Measurements from ENCODE around the gene PLAAT3. TPM values are rescaled to one million over a fixed set of nuclear protein-coding genes. Genes with fewer than 3 reads are reported as not detected.

Gene PLAAT3
- total RNA-seq, 1 experiment from 2014 or later: 0.69 TPM

DNA sequence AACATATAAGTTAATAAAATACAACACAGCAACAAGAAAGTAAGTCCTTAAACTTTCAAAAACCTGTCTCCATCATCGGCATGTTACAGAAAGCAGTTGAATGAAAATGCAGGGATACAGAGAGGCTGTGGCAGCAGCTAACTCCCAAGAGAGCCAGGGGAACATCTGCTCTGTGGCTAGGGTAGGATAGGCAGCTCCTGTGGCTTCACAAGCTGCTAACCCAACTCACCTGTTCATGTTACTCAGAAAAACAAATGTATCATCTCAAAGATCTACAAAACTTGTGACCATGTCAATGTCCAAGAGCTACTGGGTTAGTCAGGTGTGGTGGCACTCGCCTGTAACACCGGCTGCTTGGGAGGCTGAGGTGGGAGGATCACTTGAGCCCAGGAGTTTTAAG, 15.2 kb upstream of the PLAAT3 start:
- TF ChIP-seq EZH2 (IDR thresholded peaks at IDR 0.05; ENCODE audit: borderline replicate concordance, low read depth, low read length, poor library complexity, severe bottlenecking): no peak
- TF ChIP-seq, protein P1, sequence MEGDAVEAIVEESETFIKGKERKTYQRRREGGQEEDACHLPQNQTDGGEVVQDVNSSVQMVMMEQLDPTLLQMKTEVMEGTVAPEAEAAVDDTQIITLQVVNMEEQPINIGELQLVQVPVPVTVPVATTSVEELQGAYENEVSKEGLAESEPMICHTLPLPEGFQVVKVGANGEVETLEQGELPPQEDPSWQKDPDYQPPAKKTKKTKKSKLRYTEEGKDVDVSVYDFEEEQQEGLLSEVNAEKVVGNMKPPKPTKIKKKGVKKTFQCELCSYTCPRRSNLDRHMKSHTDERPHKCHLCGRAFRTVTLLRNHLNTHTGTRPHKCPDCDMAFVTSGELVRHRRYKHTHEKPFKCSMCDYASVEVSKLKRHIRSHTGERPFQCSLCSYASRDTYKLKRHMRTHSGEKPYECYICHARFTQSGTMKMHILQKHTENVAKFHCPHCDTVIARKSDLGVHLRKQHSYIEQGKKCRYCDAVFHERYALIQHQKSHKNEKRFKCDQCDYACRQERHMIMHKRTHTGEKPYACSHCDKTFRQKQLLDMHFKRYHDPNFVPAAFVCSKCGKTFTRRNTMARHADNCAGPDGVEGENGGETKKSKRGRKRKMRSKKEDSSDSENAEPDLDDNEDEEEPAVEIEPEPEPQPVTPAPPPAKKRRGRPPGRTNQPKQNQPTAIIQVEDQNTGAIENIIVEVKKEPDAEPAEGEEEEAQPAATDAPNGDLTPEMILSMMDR (conservative IDR thresholded peaks at IDR 0.05; ENCODE audit: low read depth, low read length): no peak
- ChIA-PET POLR2A (ENCODE audit: low non-redundant PET) (interaction anchor here (0.5 to 0.6 kb wide), 2 partner anchors 20 to 26 kb away, joined by 6 read pairs; no protein-coding TSS in a partner anchor), CTCF (interaction anchor here (0.6 to 0.7 kb wide), 2 partner anchors 11 to 151 kb away, joined by 3 to 9 read pairs; no protein-coding TSS in a partner anchor)
- intact Hi-C loops (cut with micrococcal nuclease; ENCODE audit: unreplicated experiment): no loop called here
- no peaks in the 10 kb centered on the region for H3K4me1 ChIP-seq (ENCODE audit: insufficient read depth, low read length, poor library complexity, severe bottlenecking)
- no peaks in the 10 kb centered on the region for H3K9me3 ChIP-seq (ENCODE audit: low read depth, low read length, poor library complexity, severe bottlenecking)
- no peak overlapping the region for H3K4me3 ChIP-seq (ENCODE audit: low read depth, low read length, poor library complexity, severe bottlenecking)
- H3K36me3 ChIP-seq (ENCODE audit: insufficient read depth, low read length, poor library complexity, severe bottlenecking): peaks cover 49% of the 10 kb centered on the region
- DNase-seq (ENCODE audit: low spot score): no peak
- no peak overlapping the region for H3K27ac ChIP-seq (ENCODE audit: low read depth, low read length, poor library complexity, severe bottlenecking)
- no peaks in the 10 kb centered on the region for H3K27me3 ChIP-seq (replicated peaks; ENCODE audit: insufficient read depth, low read depth, low read length, poor library complexity)
- no TSS peak for BruUV-seq (replicated peaks)

DNA sequence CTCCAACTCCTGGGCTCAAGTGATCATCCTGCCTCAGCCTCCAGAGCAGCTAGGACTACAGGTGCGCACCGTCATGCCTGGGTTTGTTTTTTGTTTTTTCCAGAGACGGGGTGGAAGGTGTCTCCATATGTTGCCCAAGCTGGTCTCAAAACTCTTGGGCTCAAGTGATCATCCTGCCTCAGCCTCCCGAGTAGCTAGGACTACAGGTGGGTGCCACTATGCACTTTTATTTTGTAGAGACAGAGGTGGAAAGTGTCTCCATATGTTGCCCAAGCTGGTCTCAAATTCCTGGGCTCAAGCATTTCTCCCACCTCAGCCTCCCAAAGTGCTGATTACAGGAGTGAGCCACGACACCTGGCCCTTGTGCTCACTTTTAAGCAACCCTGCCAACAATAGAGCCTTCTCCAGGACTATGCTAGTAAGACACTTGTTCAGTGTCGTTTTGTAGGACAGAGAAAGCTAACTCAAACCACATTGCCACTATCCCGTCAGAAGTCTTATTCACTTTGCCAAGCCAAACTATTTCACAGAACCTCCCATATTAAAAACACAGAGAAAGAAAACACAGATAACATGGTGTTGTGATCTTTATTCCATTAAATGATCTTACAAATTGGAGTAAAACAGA, 9.4 kb upstream of the PLAAT3 start:
- no peaks in the 10 kb centered on the region for H3K36me3 ChIP-seq (ENCODE audit: insufficient read depth, low read length, poor library complexity, severe bottlenecking)
- ChIA-PET CTCF (no interaction called here), POLR2A (ENCODE audit: low non-redundant PET) (interaction anchor here (0.6 kb wide), 1 partner anchor 92 kb away, joined by 3 read pairs; no protein-coding TSS in a partner anchor)
- H3K27me3 ChIP-seq (replicated peaks; ENCODE audit: insufficient read depth, low read depth, low read length, poor library complexity): no peaks in the 10 kb centered on the region
- H3K9me3 ChIP-seq (ENCODE audit: low read depth, low read length, poor library complexity, severe bottlenecking): no peaks in the 10 kb centered on the region
- BruUV-seq (replicated peaks): no TSS peak
- TF ChIP-seq, protein P1 (conservative IDR thresholded peaks at IDR 0.05; ENCODE audit: low read depth, low read length): no peak
- TF ChIP-seq EZH2 (IDR thresholded peaks at IDR 0.05; ENCODE audit: borderline replicate concordance, low read depth, low read length, poor library complexity, severe bottlenecking): no peak
- no peak overlapping the region for H3K4me3 ChIP-seq (ENCODE audit: low read depth, low read length, poor library complexity, severe bottlenecking)
- no peaks in the 10 kb centered on the region for H3K4me1 ChIP-seq (ENCODE audit: insufficient read depth, low read length, poor library complexity, severe bottlenecking)
- no peak for DNase-seq (ENCODE audit: low spot score)
- no peak overlapping the region for H3K27ac ChIP-seq (ENCODE audit: low read depth, low read length, poor library complexity, severe bottlenecking)
- intact Hi-C loops (cut with micrococcal nuclease; ENCODE audit: unreplicated experiment): no loop called here

DNA sequence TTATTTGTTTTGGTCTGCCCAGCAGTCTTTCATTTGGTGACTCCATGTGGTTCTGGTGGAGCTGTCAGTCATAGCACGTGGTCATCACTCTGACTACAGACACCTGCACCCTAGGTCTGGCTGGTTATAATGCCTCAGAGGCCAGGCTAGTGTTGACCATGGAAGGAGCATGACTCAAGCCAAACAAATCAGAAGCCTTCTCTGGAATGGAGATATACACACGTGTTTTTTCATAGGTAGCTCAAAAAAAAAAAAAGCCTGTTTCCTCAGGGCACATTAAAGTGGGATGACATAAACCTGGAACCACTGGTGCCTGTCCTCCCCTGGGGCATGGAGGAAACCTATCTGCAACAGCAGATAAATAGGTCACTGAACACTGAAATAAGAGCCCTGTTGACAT, 8.1 kb upstream of the PLAAT3 start:
- POLR2A ChIA-PET (ENCODE audit: low non-redundant PET): interaction anchor here (0.6 kb wide), 1 partner anchor 730 kb away, joined by 3 read pairs; no protein-coding TSS in a partner anchor
- no peaks in the 10 kb centered on the region for H3K9me3 ChIP-seq (ENCODE audit: low read depth, low read length, poor library complexity, severe bottlenecking)
- TF ChIP-seq, protein P1 (conservative IDR thresholded peaks at IDR 0.05; ENCODE audit: low read depth, low read length): no peak
- TF ChIP-seq EZH2 (IDR thresholded peaks at IDR 0.05; ENCODE audit: borderline replicate concordance, low read depth, low read length, poor library complexity, severe bottlenecking): no peak

More for the DNA sequence above, 8.1 kb upstream of the PLAAT3 start:
- no TSS peak for BruUV-seq (replicated peaks)
- intact Hi-C loops (cut with micrococcal nuclease; ENCODE audit: unreplicated experiment): no loop called here
- H3K4me3 ChIP-seq (ENCODE audit: low read depth, low read length, poor library complexity, severe bottlenecking): no peak overlapping the region
- no peak for DNase-seq (ENCODE audit: low spot score)
- H3K27ac ChIP-seq (ENCODE audit: low read depth, low read length, poor library complexity, severe bottlenecking): no peak overlapping the region
- CTCF ChIA-PET: interaction anchor here (0.6 kb wide), 1 partner anchor 695 kb away, joined by 3 read pairs; the partner anchor contains the start of gene PRDX5
- H3K27me3 ChIP-seq (replicated peaks; ENCODE audit: insufficient read depth, low read depth, low read length, poor library complexity): no peaks in the 10 kb centered on the region
- no peaks in the 10 kb centered on the region for H3K4me1 ChIP-seq (ENCODE audit: insufficient read depth, low read length, poor library complexity, severe bottlenecking)
- no peaks in the 10 kb centered on the region for H3K36me3 ChIP-seq (ENCODE audit: insufficient read depth, low read length, poor library complexity, severe bottlenecking)

Data from A673 (cell line).